IPS-18c (cell line): ENCODE results near the gene APOL3.
"Not testable (repeated sequence)": the region's sequence is repeated elsewhere in the genome, so short reads cannot be mapped to it uniquely, and the experiment has no call there.

ENCODE experiments used
- H3K4me3 ChIP-seq: 2 replicates; pipeline ENCODE4 v1.7.0; 2013; ENCODE audit warnings: low read depth, mild to moderate bottlenecking, low read length, moderate library complexity; ENCODE audit not compliant: insufficient read depth
- H3K9me3 ChIP-seq: one replicate; pipeline ENCODE4 v1.6.1; 2013; ENCODE audit warnings: mild to moderate bottlenecking, low read length, moderate library complexity; ENCODE audit not compliant: control insufficient read depth, insufficient read depth

Gene APOL3

GRCh38 chr22:36100134-36100824, 60.3 kb downstream of the APOL3 start:
- Histone ChIP-seq H3K4me3 (no peak overlapping the region), H3K9me3 (no peaks in the 10 kb centered on the region)

GRCh38 chr22:36099561-36099960, 61.0 kb downstream of the APOL3 start:
- not testable (repeated sequence) for H3K9me3 ChIP-seq, H3K4me3 ChIP-seq

GRCh38 chr22:36097880-36098279, 62.7 kb downstream of the APOL3 start:
- Histone ChIP-seq H3K4me3 (no peak overlapping the region), H3K9me3 (no peaks in the 10 kb centered on the region)

- not testable (repeated sequence) for H3K9me3 ChIP-seq, H3K4me3 ChIP-seq
Observed at GRCh38 chr22:36090772-36091171, 69.8 kb downstream of the APOL3 start.
